Fibroblast of lung (primary cell): ENCODE results near the gene SPOCK3. TPM values are rescaled to one million over a fixed set of nuclear protein-coding genes. Genes with fewer than 3 reads are reported as not detected.

Source experiments
- DNase-seq, 2 donors: peaks; one replicate each; pipeline versions ENCODE4 v3.0.0 to v3.0.0-alpha.2; 2010; ENCODE audit warnings: low read depth in 2 of 2
- H2AFZ ChIP-seq: 2 replicates; pipeline ENCODE4 v1.5.1; 2012; ENCODE audit warnings: low read length, control low read depth, inconsistent platforms
- H3K27ac ChIP-seq: 2 replicates; pipeline ENCODE4 v1.5.1; 2011; ENCODE audit warnings: low read length, control low read depth; ENCODE audit not compliant: insufficient read depth
- H3K27me3 ChIP-seq: 2 replicates; pipeline ENCODE4 v1.5.1; 2011; ENCODE audit warnings: mild to moderate bottlenecking, low read length; ENCODE audit not compliant: control insufficient read depth, insufficient read depth
- H3K36me3 ChIP-seq: 2 replicates; pipeline ENCODE4 v1.5.1; 2011; ENCODE audit warnings: low read length; ENCODE audit not compliant: control insufficient read depth, insufficient read depth
- H3K4me1 ChIP-seq: 2 replicates; pipeline ENCODE4 v1.5.1; 2011; ENCODE audit warnings: low read length; ENCODE audit not compliant: control insufficient read depth, insufficient read depth; ENCODE audit errors: extremely low read depth
- H3K4me2 ChIP-seq: 2 replicates; pipeline ENCODE4 v1.5.1; 2011; ENCODE audit warnings: low read length, control low read depth; ENCODE audit not compliant: insufficient read depth; ENCODE audit errors: extremely low read depth
- H3K4me3 ChIP-seq, 4 experiments: fragments of 200-600 bp in 1 of 4; sonication (generic) in 1 of 4; replicated peaks in 1 of 4; 2 replicates each; pipeline ENCODE4 v1.5.1; 2011 to 2016; ENCODE audit warnings: low read length in 4 of 4, low read depth in 3 of 4, mild to moderate bottlenecking in 3 of 4, control low read depth in 2 of 4, inconsistent platforms in 1 of 4, mixed read lengths in 1 of 4; ENCODE audit not compliant: insufficient read depth in 1 of 4; ENCODE audit errors: control extremely low read depth in 1 of 4
- H3K79me2 ChIP-seq: 2 replicates; pipeline ENCODE4 v1.5.1; 2012; ENCODE audit warnings: mild to moderate bottlenecking, low read length, inconsistent platforms; ENCODE audit not compliant: control insufficient read depth, insufficient read depth
- H3K9ac ChIP-seq: 2 replicates; pipeline ENCODE4 v1.5.1; 2011; ENCODE audit warnings: mild to moderate bottlenecking, low read length, control low read depth; ENCODE audit not compliant: insufficient read depth
- H3K9me3 ChIP-seq: 2 replicates; pipeline ENCODE4 v1.5.1; 2012; ENCODE audit warnings: low read depth, low read length; ENCODE audit not compliant: control insufficient read depth, insufficient read depth
- H4K20me1 ChIP-seq: 2 replicates; pipeline ENCODE4 v1.5.1; 2011; ENCODE audit warnings: low read length; ENCODE audit not compliant: control insufficient read depth, insufficient read depth; ENCODE audit errors: extremely low read depth
- CTCF ChIP-seq, 2 donors: IDR thresholded peaks in 1 of 2; conservative IDR thresholded peaks in 1 of 2; 1 replicate in 1 of 2; 2 replicates in 1 of 2; pipeline ENCODE4 v1.5.1; 2011 to 2012; ENCODE audit warnings: low read length in 2 of 2, control low read depth in 1 of 2, inconsistent platforms in 1 of 2, low read depth in 1 of 2, mild to moderate bottlenecking in 1 of 2
- EZH2 ChIP-seq: IDR thresholded peaks from 2 replicates; pipeline ENCODE4 v1.5.1; 2012; ENCODE audit warnings: low read length, control low read depth, mild to moderate bottlenecking; ENCODE audit errors: missing control alignments
- polyA plus RNA-seq, 2 donors: library from polyadenylated mRNA; depleted of rRNA in 1 of 2; stranded (reverse) in 1 of 2; unstranded in 1 of 2; fragments of >200 nt; gene quantifications; 2 replicates each; pipeline ENCODE4 v1.2.1, GENCODE V29; 2011 to 2012; ENCODE audit warnings: missing spikeins in 1 of 2
- total RNA-seq: library from RNA; depleted of rRNA; stranded (reverse); fragments of >200 nt; gene quantifications from 2 replicates; pipeline ENCODE4 v1.2.1, GENCODE V29; 2014

Gene SPOCK3
- total and polyA plus RNA-seq, 2 donors (not counting 1 experiment from before 2014, with no cell fraction given): under 0.01 to 0.08 TPM

GRCh38 chr4:167230744-167231143, 3.5 kb downstream of the SPOCK3 start:
- H3K36me3 ChIP-seq: no peaks in the 10 kb centered on the region
- no peak overlapping the region for H2AFZ ChIP-seq
- H3K9me3 ChIP-seq: no peaks in the 10 kb centered on the region
- H3K4me1 ChIP-seq: no peaks in the 10 kb centered on the region
- H3K4me2 ChIP-seq: no peak overlapping the region
- no peak for TF ChIP-seq CTCF (conservative IDR thresholded peaks at IDR 0.05 in 1 of 2, IDR thresholded peaks at IDR 0.05 in 1 of 2; ENCODE audit: low read depth in 1 of 2, low read length in 2 of 2)
- TF ChIP-seq EZH2: no peak
- DNase-seq: no peak
- no peaks in the 10 kb centered on the region for H3K79me2 ChIP-seq
- no peak overlapping the region for H3K4me3 ChIP-seq
- no peaks in the 10 kb centered on the region for H3K27me3 ChIP-seq
- no peaks in the 10 kb centered on the region for H4K20me1 ChIP-seq
- H3K27ac ChIP-seq: no peak overlapping the region
- H3K9ac ChIP-seq: no peak overlapping the region

DNA sequence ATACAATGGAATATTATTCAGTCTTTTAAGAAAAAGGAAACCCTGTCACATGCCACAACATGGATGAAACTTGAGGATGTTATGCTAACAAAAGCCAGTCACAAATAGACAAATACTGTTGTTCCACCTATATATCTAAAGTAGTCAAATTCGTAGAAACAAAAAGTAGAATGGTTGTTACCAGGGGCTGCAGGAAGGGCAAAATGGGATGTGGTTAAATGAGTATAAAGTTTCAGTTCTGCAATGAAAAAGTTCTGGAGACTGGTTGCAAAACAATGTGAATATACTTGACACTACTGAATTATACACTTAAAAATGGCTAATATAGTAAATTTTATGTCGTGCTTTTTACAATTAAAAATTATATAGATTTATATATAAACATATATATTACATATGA, 12.2 kb downstream of the SPOCK3 start:
- Histone ChIP-seq H4K20me1 (no peaks in the 10 kb centered on the region), H3K4me2 (no peak overlapping the region), H2AFZ (no peak overlapping the region), H3K4me3 (no peak overlapping the region), H3K36me3 (no peaks in the 10 kb centered on the region), H3K9me3 (no peaks in the 10 kb centered on the region), H3K4me1 (no peaks in the 10 kb centered on the region), H3K27me3 (no peaks in the 10 kb centered on the region), H3K9ac (no peak overlapping the region), H3K79me2 (no peaks in the 10 kb centered on the region), H3K27ac (no peak overlapping the region)
- TF ChIP-seq CTCF (conservative IDR thresholded peaks at IDR 0.05 in 1 of 2, IDR thresholded peaks at IDR 0.05 in 1 of 2; ENCODE audit: low read depth in 1 of 2, low read length in 2 of 2) (no peak), EZH2 (no peak)
- no peak for DNase-seq

- Histone ChIP-seq H3K79me2 (no peaks in the 10 kb centered on the region), H2AFZ (no peak overlapping the region), H3K9me3 (no peaks in the 10 kb centered on the region), H3K4me1 (no peaks in the 10 kb centered on the region), H3K4me2 (no peak overlapping the region), H3K4me3 (no peak overlapping the region), H3K36me3 (no peaks in the 10 kb centered on the region), H3K9ac (no peak overlapping the region), H3K27ac (no peak overlapping the region), H4K20me1 (no peaks in the 10 kb centered on the region), H3K27me3 (no peaks in the 10 kb centered on the region)
- DNase-seq: no peak
- no peak for TF ChIP-seq CTCF (conservative IDR thresholded peaks at IDR 0.05 in 1 of 2, IDR thresholded peaks at IDR 0.05 in 1 of 2; ENCODE audit: low read depth in 1 of 2, low read length in 2 of 2)
- no peak for TF ChIP-seq EZH2
These were observed 13.2 kb downstream of the SPOCK3 start for GRCh38 chr4:167221084-167221483.
